ENCODE measurements around the gene GNAQ. TPM values are rescaled to one million over a fixed set of nuclear protein-coding genes. Genes with fewer than 3 reads are reported as not detected.

The GNAQ gene
- total RNA-seq, 1 donor from 2014 or later, result 0.20 TPM

DNA sequence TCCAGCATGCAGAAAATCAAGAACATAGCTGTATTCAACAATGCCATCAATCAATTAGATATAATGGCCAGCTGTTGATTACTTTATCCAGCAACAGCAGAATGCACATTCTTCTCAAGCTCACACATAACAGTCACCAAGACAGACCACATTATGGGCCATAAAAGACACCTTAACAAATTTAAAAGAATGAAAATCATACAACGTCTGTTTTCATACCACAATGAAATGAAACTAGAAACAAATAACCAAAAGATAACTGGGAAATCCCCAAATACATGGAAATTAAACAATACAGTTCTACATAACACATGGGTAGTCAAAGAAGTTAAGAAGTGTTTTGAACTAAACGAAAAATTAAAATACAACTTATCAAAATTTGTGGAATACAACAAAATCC lies 252.6 kb downstream of the GNAQ start:
- H3K4me3 Mint-ChIP-seq, result no peak overlapping the region
- ChIA-PET POLR2A (no interaction called here), CTCF (no interaction called here)
- peaks cover 7% of the 10 kb centered on the region for H3K9me3 Mint-ChIP-seq
- intact Hi-C loops (cut with micrococcal nuclease), result no loop called here
- H3K4me1 Mint-ChIP-seq, result no peaks in the 10 kb centered on the region
- TF ChIP-seq, protein P1, sequence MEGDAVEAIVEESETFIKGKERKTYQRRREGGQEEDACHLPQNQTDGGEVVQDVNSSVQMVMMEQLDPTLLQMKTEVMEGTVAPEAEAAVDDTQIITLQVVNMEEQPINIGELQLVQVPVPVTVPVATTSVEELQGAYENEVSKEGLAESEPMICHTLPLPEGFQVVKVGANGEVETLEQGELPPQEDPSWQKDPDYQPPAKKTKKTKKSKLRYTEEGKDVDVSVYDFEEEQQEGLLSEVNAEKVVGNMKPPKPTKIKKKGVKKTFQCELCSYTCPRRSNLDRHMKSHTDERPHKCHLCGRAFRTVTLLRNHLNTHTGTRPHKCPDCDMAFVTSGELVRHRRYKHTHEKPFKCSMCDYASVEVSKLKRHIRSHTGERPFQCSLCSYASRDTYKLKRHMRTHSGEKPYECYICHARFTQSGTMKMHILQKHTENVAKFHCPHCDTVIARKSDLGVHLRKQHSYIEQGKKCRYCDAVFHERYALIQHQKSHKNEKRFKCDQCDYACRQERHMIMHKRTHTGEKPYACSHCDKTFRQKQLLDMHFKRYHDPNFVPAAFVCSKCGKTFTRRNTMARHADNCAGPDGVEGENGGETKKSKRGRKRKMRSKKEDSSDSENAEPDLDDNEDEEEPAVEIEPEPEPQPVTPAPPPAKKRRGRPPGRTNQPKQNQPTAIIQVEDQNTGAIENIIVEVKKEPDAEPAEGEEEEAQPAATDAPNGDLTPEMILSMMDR (IDR thresholded peaks at IDR 0.05), result no peak
- ATAC-seq (ENCODE audit: low read depth) (no peak), DNase-seq (no peak)
- no peak overlapping the region for H3K27ac Mint-ChIP-seq
- H3K36me3 Mint-ChIP-seq (ENCODE audit: low read depth), result no peaks in the 10 kb centered on the region
- peaks cover 2% of the 10 kb centered on the region for H3K27me3 Mint-ChIP-seq

DNA sequence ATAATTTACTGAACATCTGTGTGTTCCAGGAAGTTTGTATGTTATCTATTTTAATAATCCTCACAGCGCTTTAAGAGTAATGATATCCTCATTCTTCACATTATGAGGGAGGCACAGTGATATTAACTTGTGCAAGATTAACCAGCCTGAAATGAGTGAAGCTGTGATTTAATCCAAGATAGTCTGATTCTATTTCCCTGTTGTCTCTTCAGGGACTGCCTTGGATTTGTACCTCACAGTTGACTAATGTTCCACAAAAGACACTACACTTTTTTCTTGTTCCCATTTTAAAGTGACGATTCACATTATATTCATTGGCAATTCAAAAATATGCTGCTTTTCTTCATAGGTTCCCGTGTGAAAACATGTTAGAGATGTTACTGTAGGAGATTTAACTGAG lies 258.2 kb downstream of the GNAQ start:
- TF ChIP-seq, protein P1 (IDR thresholded peaks at IDR 0.05), result no peak
- ATAC-seq (ENCODE audit: low read depth) (no peak), DNase-seq (no peak)
- ChIA-PET POLR2A (no interaction called here), CTCF (no interaction called here)
- H3K4me3 Mint-ChIP-seq, result no peak overlapping the region
- intact Hi-C loops (cut with micrococcal nuclease), result no loop called here
- H3K4me1 Mint-ChIP-seq, result no peaks in the 10 kb centered on the region
- peaks cover 4% of the 10 kb centered on the region for H3K27me3 Mint-ChIP-seq
- H3K36me3 Mint-ChIP-seq (ENCODE audit: low read depth), result no peaks in the 10 kb centered on the region
- H3K9me3 Mint-ChIP-seq, result peaks cover 7% of the 10 kb centered on the region
- H3K27ac Mint-ChIP-seq, result no peak overlapping the region

DNA sequence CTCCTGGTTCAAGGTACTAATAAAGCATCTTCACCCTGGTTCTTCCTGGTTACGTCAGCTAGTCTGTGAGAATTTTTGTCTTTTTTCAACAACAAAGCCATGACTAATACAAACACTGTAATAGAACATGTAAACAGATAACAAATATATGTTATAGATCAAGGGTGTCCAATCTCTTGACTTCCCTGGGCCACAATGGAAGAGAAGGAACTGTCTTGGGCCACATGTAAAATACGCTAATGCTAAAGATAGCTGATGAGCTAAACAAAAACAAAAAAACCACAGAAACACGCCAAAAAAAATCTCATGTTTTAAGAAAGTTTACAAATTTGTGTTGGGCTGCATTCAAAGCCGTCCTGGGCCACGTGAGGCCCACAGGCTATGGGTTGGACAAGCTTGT lies 259.0 kb downstream of the GNAQ start:
- no peaks in the 10 kb centered on the region for H3K4me1 Mint-ChIP-seq
- H3K36me3 Mint-ChIP-seq (ENCODE audit: low read depth), result no peaks in the 10 kb centered on the region
- ChIA-PET CTCF (no interaction called here), POLR2A (no interaction called here)
- no peak overlapping the region for H3K4me3 Mint-ChIP-seq
- no peak overlapping the region for H3K27ac Mint-ChIP-seq
- H3K9me3 Mint-ChIP-seq, result peaks cover 4% of the 10 kb centered on the region
- ATAC-seq (ENCODE audit: low read depth) (no peak), DNase-seq (no peak)
- TF ChIP-seq, protein P1 (IDR thresholded peaks at IDR 0.05), result no peak
- intact Hi-C loops (cut with micrococcal nuclease), result no loop called here
- peaks cover 5% of the 10 kb centered on the region for H3K27me3 Mint-ChIP-seq

DNA sequence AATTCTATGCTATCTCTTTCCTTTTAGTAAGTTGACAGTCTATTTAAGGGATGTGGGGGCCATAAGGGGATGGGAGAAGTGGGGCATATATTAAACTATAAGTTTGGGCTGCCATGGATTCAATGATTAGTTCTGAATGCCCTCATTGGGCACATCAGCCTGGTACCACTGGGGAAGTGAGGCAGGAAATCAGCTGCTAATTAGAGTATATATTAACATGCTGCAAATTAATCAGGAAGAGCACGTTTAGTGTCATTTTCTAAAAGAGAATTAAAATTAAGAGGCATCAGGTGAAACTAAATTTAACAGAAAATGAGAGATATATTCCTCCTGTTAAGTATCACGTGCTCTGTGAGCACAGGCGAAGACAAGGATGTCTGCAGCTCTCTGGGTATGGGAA lies 260.4 kb downstream of the GNAQ start:
- Mint-ChIP-seq H3K4me3 (no peak overlapping the region), H3K27ac (no peak overlapping the region), H3K27me3 (peaks cover 8% of the 10 kb centered on the region), H3K36me3 (ENCODE audit: low read depth) (no peaks in the 10 kb centered on the region), H3K4me1 (no peaks in the 10 kb centered on the region), H3K9me3 (no peaks in the 10 kb centered on the region)
- intact Hi-C loops (cut with micrococcal nuclease), result no loop called here
- TF ChIP-seq, protein P1 (IDR thresholded peaks at IDR 0.05), result no peak
- ATAC-seq (ENCODE audit: low read depth) (no peak), DNase-seq (no peak)
- ChIA-PET POLR2A (no interaction called here), CTCF (no interaction called here)

DNA sequence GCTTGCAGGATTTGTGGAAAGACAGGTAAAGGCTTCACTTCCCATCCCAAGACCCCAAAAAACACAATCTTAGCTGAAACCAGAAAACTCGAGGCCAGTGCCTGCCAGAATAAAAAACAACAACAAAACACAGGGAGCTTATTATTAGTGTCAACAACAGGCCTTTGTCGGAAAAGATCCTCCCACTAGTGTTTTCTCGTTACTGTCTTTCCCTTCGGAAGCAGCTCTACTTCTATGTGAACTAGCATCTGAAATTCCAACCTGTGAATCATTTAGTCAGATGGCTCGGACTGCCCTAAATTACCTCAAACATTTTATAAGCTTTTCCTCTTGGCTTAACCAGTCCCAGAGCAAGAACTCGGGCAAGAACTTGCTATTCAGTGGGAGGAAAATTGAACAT lies 261.3 kb downstream of the GNAQ start:
- ATAC-seq (ENCODE audit: low read depth), result no peak
- intact Hi-C loops (cut with micrococcal nuclease), result no loop called here
- Mint-ChIP-seq H3K36me3 (ENCODE audit: low read depth) (no peaks in the 10 kb centered on the region), H3K4me1 (no peaks in the 10 kb centered on the region), H3K27ac (no peak overlapping the region), H3K27me3 (peaks cover 8% of the 10 kb centered on the region), H3K4me3 (no peak overlapping the region), H3K9me3 (no peaks in the 10 kb centered on the region)
- TF ChIP-seq, protein P1 (IDR thresholded peaks at IDR 0.05), result no peak
- ChIA-PET CTCF (no interaction called here), POLR2A (no interaction called here)
- DNase-seq, result no peak
